Measurements from ENCODE around the gene NAALADL2.
"Not testable (repeated sequence)": the region's sequence is repeated elsewhere in the genome, so short reads cannot be mapped to it uniquely, and the experiment has no call there.

The NAALADL2 gene

DNA sequence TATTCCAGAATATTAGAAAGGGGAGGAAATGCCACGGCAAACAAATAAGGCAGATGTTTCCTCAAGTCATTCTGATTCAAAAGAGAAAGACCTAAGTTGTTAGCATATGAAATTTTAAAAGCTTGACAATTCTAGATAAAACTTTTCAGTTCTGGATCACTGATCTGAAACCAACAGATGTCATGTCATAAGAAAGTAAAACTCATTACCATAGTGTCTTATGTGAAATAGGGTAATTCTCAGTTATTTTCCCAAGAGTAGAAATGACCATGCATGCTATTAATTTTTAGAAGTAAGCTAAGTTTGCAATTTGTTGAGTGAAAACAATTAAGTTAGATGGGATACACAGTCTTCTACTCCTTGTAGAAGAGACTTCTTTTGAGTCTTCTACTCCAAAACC, 630.3 kb downstream of the NAALADL2 start:
- DNase-seq (ENCODE audit: low spot score) = no peak

DNA sequence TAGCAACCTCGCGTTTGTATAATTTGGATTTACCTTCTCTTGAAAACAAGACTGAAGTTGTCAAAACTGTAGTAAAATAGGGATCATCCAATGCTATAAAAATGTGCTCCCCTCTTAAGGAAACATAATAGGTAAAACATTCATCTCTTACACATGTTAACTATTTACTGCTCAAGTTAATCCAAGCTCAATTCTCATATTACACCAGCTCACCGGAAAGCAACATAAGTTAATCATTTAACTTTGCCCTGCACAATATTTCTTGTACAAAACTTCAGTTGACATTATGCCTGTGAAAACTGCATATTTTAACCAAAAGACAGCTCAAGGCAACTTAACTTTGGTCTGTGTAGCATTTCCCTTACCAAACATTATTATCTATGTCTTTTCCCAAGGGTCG, 634.2 kb downstream of the NAALADL2 start:
- no peak for DNase-seq (ENCODE audit: low spot score)

DNA sequence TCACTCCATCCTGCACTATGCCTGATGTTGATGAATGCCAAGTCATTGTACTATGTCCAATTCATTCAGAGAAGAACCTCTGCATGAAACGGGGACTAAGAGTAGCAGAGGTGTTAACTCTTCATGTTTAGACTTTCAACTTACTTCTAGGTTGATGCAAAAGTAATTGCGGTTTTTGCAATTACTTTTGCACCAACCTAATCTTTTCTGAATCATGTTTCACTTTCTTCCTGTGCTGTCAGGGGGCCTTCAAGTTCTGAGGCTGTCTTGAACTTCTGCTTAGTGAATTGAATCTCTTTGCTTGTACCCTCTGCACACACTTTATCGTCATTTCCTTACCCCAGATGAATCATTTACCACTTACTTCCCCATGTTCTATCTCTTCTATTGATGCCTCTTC, 636.2 kb downstream of the NAALADL2 start:
- DNase-seq (ENCODE audit: low spot score) = no peak

- DNase-seq (ENCODE audit: low spot score) = no peak
Measured at GRCh38 chr3:175502155-175502554, 643.0 kb downstream of the NAALADL2 start.

GRCh38 chr3:175511219-175511785, 652.2 kb downstream of the NAALADL2 start:
- DNase-seq (ENCODE audit: low spot score) = no peak

DNA sequence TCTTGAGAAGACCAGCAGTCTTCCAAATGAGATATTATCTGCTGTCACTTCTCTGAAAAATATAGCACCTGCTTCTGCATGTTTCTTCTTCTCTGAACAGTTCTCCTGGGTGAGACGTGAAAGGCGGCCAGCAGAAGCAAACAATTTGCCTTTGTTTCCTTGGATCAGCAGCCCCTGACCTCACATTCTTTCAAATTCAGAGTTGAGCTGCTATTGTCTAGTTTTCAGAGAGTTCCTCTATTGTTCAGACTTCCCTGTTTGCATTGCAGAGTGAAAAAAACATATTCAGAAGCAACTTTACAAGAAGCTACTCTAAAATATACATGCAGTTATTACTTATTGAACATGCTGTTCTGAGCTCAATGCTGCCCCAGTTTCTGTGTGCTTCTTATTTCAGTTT, 653.6 kb downstream of the NAALADL2 start:
- no peak for DNase-seq (ENCODE audit: low spot score)

DNA sequence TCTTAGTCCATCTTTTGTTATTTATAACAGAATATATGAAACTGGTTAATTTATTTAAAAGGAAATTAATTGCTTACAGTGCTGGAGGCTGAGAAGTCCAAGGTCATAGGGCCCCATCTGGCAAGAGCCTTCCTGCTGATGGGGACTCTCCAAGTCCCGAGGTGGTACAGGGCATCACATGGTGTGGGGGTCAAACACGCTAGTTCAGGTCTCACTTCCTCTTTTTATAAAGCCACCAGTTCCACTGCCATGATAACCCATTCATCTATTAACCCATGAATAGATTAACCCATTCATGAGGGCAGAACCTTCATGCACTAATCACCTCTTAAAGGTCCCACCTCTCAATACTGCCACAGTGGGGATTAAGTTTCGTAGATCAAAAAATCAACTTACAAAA, 659.3 kb downstream of the NAALADL2 start:
- no peak for DNase-seq (ENCODE audit: low spot score)

DNA sequence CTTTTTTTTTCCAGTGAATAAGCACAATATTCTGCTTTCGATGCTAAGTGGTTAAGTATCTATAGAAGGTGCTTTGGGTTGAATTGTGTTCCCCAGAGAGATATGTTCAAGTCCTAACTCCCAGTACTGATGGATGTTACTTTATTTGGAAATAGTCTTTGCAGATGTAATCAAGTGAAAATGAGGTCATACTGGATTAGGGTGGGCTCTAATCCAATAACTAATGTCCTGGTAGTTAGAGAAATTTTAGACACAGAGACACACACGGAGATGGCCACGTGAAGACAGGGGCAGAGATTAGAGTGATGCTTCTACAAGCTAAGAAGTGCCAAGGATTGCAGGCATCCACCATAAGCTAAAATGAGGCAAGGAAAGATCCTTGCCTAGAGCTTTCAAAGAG, 662.3 kb downstream of the NAALADL2 start:
- DNase-seq (ENCODE audit: low spot score) = no peak

DNA sequence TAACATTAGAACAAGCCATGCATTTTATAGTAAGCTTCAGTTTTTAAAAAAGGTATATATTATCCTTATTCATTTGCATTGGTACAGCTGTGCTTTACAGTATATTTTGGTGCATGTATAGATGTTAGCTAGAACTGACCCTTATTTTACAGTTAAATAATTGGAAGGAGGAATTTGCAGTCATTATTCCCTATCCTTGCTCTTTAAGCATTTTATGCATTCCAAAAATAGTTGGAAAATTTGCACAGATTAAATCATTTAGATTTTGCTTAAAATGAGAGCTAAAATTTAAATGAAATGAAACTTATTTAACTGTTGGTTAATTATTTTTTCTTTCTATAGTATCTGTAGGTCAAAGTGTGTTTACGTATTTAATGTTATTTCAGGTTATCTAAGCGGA, 667.1 kb downstream of the NAALADL2 start:
- DNase-seq (ENCODE audit: low spot score) = peak; percentile 9

DNA sequence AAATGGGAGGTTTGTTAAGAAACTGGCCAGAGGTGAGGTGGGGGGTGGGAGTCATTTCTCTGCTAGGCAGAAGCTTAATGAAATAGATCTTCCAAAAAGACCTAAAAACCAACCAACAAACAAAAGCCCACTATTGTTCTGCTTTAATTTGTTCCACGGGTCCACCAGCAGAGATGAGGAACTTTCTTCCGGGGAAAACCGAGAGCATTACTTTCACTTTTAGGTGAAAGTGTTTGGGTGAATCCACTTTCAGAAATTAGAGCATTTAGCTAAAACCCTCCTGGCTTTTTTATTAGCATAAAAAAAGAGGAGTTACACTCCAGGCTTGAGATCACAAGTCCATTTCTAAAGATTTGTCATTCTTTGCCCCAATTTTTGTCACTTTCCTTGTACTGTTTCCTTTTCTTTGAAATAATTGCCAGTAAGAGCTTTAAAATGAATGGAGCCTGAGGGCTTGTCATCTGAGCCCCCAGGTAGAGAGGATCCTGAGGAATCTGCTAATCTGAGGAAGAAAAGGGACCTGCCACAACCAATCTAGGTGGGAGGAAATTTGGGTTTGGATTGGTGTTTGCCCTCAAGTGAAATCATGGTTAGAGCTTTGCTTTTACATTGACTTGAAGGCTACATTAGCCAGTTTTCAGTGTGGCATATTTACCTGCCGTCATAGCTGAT, 667.6 kb downstream of the NAALADL2 start:
- DNase-seq (ENCODE audit: low spot score) = peak; percentile 30

DNA sequence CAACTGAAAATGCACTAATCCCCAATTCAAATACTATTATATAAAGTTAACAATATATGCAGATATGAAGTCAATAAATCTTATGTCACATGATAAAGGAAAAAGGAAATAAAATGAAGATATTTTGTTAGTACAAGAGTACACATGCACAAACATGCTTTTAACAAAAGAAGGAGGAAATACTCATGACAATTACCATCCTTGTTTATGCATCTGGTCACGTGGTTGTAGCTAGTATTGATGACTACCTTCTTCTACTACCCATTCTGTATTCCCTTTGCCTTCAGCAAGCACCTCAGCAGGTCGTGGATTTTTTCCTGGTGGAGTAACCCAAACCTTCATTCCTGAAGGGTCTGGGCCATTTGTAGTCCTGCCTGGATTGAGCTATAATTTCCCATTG, 669.6 kb downstream of the NAALADL2 start:
- not testable (repeated sequence) for DNase-seq (ENCODE audit: low spot score)

DNA sequence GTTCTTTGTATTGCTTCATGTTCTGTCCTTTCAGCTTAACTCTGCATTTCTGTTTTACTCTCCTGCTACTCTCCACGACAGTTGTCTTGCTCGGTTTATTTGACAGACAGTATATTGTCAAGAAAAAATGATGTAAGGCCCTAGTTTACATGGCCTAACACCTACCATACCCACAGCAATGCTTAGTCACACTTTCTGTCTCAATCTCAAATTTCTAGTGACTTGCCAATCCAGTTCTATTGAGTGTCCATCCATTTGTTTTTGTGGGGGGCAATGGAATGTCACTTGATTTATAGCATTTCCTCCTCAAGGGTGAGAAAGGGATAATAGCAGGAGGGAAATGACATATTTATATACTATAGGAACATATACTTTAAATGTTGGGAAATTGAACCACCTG, 676.2 kb downstream of the NAALADL2 start:
- DNase-seq (ENCODE audit: low spot score) = peak; percentile 5

GRCh38 chr3:175546115-175546514, 687.0 kb downstream of the NAALADL2 start:
- no peak for DNase-seq (ENCODE audit: low spot score)

GRCh38 chr3:175552929-175553328, 693.8 kb downstream of the NAALADL2 start:
- no peak for DNase-seq (ENCODE audit: low spot score)

GRCh38 chr3:175554801-175555200, 695.7 kb downstream of the NAALADL2 start:
- no peak for DNase-seq (ENCODE audit: low spot score)

- DNase-seq (ENCODE audit: low spot score) = no peak
Measured at GRCh38 chr3:175558261-175558660, 699.1 kb downstream of the NAALADL2 start.

GRCh38 chr3:175564363-175564762, 705.2 kb downstream of the NAALADL2 start:
- no peak for DNase-seq (ENCODE audit: low spot score)

DNA sequence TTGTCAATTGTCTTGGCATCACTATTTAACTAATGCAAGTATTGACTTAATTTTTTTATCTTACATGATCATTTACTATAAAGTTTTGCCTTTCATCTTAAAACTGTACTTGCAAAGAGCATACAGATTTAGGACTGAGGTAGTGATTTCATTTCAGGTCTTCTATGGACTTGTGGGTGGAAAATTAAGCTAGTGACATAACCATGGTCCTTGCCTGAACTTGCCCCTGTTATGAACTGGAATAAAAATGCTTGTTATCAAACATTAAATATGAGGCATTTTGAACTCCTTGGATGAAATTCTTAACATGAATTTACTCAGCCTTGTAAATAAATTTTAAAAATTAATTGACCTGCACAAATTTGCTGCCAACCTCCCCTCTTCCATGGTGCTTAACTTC, 712.0 kb downstream of the NAALADL2 start:
- DNase-seq (ENCODE audit: low spot score) = no peak

GRCh38 chr3:175573226-175573625, 714.1 kb downstream of the NAALADL2 start:
- no peak for DNase-seq (ENCODE audit: low spot score)

- no peak for DNase-seq (ENCODE audit: low spot score)
Measured at GRCh38 chr3:175580318-175580717, 721.2 kb downstream of the NAALADL2 start.

DNA sequence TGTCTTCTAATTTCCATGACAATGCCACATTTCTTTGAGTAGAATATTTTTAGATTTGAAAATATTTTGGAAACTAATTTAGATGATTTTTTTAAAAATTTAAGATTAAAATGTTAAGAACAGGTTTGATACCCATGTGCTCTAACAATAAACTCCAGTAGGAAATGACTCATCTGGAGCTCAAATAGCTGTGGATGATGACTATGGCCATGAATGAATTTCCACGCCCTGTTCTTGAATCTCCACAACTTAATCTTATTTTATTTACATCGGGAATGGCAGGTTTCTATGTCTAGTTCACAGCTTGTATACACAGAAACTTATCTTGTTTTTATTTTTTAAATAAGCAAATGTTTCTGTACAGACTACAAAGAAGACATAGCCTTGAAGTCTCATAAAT, 726.8 kb downstream of the NAALADL2 start:
- DNase-seq (ENCODE audit: low spot score) = peak; percentile 25

DNA sequence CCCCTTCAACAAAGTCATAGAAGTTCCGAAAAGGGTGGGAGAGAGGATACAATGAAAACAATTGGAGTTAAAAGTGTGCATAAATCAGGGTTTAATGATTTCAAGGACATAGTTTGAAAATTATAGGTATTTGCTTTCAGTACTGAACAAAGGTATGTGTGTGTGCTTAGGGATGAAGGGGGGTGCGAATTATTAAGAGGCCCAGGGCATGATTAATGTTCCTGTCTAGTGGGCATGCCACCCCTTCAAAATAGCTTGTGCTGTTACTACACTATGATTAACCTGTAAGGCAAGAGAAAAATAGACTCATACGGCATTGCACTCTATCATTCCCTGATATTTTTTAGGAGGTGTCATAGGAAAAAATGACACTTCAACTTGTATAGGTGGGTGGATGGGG, 731.6 kb downstream of the NAALADL2 start:
- no peak for DNase-seq (ENCODE audit: low spot score)

DNA sequence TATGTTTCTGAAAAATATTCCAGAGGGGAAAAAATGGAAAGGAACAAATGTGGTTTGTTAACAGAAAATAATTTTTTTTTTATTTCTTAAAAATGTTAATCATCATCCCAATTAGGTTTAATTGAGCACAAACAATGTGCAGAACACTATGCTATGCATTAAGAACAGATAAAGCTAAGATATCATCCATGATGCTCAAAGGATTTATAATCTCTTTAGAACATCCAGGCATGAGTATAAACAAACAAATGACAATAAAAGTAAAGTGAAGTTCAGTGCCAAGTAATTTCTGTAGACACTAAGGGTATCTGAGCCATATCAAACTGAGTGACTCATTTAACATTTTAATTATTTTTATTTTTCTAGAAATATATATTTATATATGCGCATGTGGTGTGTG, 732.2 kb downstream of the NAALADL2 start:
- DNase-seq (ENCODE audit: low spot score) = no peak

- DNase-seq (ENCODE audit: low spot score) = no peak
Measured at GRCh38 chr3:175593331-175593730, 734.2 kb downstream of the NAALADL2 start.
